Measurements from ENCODE around the gene SPRYD4.
"Not testable (repeated sequence)": the region's sequence is repeated elsewhere in the genome, so short reads cannot be mapped to it uniquely, and the experiment has no call there.

DNA sequence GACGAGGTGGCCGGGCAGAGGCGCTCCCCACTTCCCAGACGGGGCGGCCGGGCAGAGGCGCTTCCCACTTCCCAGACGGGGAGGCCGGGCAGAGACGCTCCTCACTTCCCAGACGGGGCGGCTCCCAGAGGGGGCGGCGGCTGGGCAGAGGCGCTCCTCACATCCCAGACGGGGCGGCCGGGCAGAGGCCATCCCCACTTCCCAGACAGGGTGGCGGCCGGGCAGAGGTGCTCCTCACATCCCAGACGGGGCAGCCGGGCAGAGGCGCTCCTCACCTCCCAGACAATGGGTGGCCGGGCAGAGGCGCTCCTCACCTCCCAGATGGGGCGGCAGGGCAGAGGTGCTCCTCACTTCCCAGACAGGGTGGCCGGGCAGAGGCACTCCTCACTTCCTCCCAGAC is 26.1 kb downstream of the SPRYD4 start:
- not testable (repeated sequence) for TF ChIP-seq ZBTB21 (CRISPR knock-in tag; IDR thresholded peaks at IDR 0.05; ENCODE audit: borderline replicate concordance); IRF2 (CRISPR knock-in tag; IDR thresholded peaks at IDR 0.05; ENCODE audit: borderline replicate concordance, low read depth); TP53 (CRISPR knock-in tag; IDR thresholded peaks at IDR 0.05); ATF1 (CRISPR knock-in tag; IDR thresholded peaks at IDR 0.05); TEAD1 (CRISPR knock-in tag; IDR thresholded peaks at IDR 0.05); SP1 (CRISPR knock-in tag; conservative IDR thresholded peaks at IDR 0.05); CREB1 (CRISPR knock-in tag; IDR thresholded peaks at IDR 0.05); NR2C2 (CRISPR knock-in tag; IDR thresholded peaks at IDR 0.05); JAZF1 (CRISPR knock-in tag; IDR thresholded peaks at IDR 0.05)
- TF ChIP-seq, protein P1, sequence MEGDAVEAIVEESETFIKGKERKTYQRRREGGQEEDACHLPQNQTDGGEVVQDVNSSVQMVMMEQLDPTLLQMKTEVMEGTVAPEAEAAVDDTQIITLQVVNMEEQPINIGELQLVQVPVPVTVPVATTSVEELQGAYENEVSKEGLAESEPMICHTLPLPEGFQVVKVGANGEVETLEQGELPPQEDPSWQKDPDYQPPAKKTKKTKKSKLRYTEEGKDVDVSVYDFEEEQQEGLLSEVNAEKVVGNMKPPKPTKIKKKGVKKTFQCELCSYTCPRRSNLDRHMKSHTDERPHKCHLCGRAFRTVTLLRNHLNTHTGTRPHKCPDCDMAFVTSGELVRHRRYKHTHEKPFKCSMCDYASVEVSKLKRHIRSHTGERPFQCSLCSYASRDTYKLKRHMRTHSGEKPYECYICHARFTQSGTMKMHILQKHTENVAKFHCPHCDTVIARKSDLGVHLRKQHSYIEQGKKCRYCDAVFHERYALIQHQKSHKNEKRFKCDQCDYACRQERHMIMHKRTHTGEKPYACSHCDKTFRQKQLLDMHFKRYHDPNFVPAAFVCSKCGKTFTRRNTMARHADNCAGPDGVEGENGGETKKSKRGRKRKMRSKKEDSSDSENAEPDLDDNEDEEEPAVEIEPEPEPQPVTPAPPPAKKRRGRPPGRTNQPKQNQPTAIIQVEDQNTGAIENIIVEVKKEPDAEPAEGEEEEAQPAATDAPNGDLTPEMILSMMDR (IDR thresholded peaks at IDR 0.05), result not testable (repeated sequence)
- TF ChIP-seq, protein P2, sequence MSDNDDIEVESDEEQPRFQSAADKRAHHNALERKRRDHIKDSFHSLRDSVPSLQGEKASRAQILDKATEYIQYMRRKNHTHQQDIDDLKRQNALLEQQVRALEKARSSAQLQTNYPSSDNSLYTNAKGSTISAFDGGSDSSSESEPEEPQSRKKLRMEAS (CRISPR knock-in tag; IDR thresholded peaks at IDR 0.05), result not testable (repeated sequence)
- TF ChIP-seq, protein P3, sequence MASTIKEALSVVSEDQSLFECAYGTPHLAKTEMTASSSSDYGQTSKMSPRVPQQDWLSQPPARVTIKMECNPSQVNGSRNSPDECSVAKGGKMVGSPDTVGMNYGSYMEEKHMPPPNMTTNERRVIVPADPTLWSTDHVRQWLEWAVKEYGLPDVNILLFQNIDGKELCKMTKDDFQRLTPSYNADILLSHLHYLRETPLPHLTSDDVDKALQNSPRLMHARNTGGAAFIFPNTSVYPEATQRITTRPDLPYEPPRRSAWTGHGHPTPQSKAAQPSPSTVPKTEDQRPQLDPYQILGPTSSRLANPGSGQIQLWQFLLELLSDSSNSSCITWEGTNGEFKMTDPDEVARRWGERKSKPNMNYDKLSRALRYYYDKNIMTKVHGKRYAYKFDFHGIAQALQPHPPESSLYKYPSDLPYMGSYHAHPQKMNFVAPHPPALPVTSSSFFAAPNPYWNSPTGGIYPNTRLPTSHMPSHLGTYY (CRISPR knock-in tag; IDR thresholded peaks at IDR 0.05), result not testable (repeated sequence)
- TF ChIP-seq, protein P4, sequence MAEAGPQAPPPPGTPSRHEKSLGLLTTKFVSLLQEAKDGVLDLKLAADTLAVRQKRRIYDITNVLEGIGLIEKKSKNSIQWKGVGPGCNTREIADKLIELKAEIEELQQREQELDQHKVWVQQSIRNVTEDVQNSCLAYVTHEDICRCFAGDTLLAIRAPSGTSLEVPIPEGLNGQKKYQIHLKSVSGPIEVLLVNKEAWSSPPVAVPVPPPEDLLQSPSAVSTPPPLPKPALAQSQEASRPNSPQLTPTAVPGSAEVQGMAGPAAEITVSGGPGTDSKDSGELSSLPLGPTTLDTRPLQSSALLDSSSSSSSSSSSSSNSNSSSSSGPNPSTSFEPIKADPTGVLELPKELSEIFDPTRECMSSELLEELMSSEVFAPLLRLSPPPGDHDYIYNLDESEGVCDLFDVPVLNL (CRISPR knock-in tag; IDR thresholded peaks at IDR 0.05; ENCODE audit: borderline replicate concordance, low read depth), result not testable (repeated sequence)
